ENCODE results near the gene MEGF11. TPM values are rescaled to one million over a fixed set of nuclear protein-coding genes. Genes with fewer than 3 reads are reported as not detected.

The MEGF11 gene
- total RNA-seq, 1 experiment from 2014 or later: not detected

- Histone ChIP-seq H3K4me3 (ENCODE audit: low read length) (no peak overlapping the region), H4K20me1 (ENCODE audit: insufficient read depth, low read depth, low read length) (no peaks in the 10 kb centered on the region), H3K79me2 (ENCODE audit: low read length) (no peaks in the 10 kb centered on the region), H3K9me2 (replicated peaks; ENCODE audit: insufficient read depth, low read length) (no peaks in the 10 kb centered on the region), H3K9ac (ENCODE audit: low read length) (no peak overlapping the region), H3K4me2 (ENCODE audit: low read depth, low read length, poor library complexity, severe bottlenecking) (peak overlapping the region; percentile 74), H3K27ac (ENCODE audit: low read length) (no peak overlapping the region), H3K36me3 (ENCODE audit: insufficient read depth, low read length) (no peaks in the 10 kb centered on the region), H3K9me3 (ENCODE audit: low read length) (no peaks in the 10 kb centered on the region), H3K27me3 (ENCODE audit: low read length) (no peaks in the 10 kb centered on the region), H2AFZ (ENCODE audit: low read length) (no peak overlapping the region), H3K4me1 (ENCODE audit: low read length) (peaks cover 16% of the 10 kb centered on the region)
- no peak for DNase-seq
Measured at GRCh38 chr15:66240240-66240794, 13.2 kb downstream of the MEGF11 start.

DNA sequence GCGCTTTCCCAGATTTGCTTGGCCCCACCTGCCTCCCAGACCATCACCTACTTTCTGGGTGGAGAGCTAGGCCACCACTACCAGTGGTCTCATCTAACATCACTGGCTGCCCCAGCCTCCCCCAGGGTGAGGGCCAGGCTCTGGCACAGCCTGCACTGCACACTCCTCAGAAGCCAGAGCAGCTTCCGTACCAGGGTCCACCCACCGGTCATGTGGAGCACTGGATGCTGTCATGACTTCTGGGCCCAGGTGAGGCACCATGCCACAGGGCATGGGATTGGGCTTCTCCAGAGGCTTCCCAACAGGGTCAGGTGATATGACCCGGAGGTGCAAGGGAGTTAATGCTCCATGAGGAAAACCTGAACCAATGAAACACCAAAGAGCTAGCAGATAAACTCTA lies 14.0 kb downstream of the MEGF11 start:
- no peaks in the 10 kb centered on the region for H3K27me3 ChIP-seq (ENCODE audit: low read length)
- no peak overlapping the region for H2AFZ ChIP-seq (ENCODE audit: low read length)

GRCh38 chr15:66238318-66238717 lies 15.2 kb downstream of the MEGF11 start:
- H4K20me1 ChIP-seq (ENCODE audit: insufficient read depth, low read depth, low read length): no peaks in the 10 kb centered on the region

More for the DNA sequence above, 14.0 kb downstream of the MEGF11 start:
- H3K4me1 ChIP-seq (ENCODE audit: low read length): peaks cover 16% of the 10 kb centered on the region
- H3K27ac ChIP-seq (ENCODE audit: low read length): no peak overlapping the region
- no peaks in the 10 kb centered on the region for H4K20me1 ChIP-seq (ENCODE audit: insufficient read depth, low read depth, low read length)
- DNase-seq: no peak
- H3K9me3 ChIP-seq (ENCODE audit: low read length): no peaks in the 10 kb centered on the region
- H3K4me3 ChIP-seq (ENCODE audit: low read length): no peak overlapping the region
- H3K9ac ChIP-seq (ENCODE audit: low read length): no peak overlapping the region
- no peaks in the 10 kb centered on the region for H3K36me3 ChIP-seq (ENCODE audit: insufficient read depth, low read length)
- H3K4me2 ChIP-seq (ENCODE audit: low read depth, low read length, poor library complexity, severe bottlenecking): no peak overlapping the region
- no peaks in the 10 kb centered on the region for H3K79me2 ChIP-seq (ENCODE audit: low read length)
- no peaks in the 10 kb centered on the region for H3K9me2 ChIP-seq (replicated peaks; ENCODE audit: insufficient read depth, low read length)

GRCh38 chr15:66237513-66238235 lies 15.9 kb downstream of the MEGF11 start:
- no peaks in the 10 kb centered on the region for H3K27me3 ChIP-seq (ENCODE audit: low read length)
- H3K9ac ChIP-seq (ENCODE audit: low read length): no peak overlapping the region
- H3K9me3 ChIP-seq (ENCODE audit: low read length): no peaks in the 10 kb centered on the region
- H3K4me3 ChIP-seq (ENCODE audit: low read length): no peak overlapping the region
- no peaks in the 10 kb centered on the region for H3K36me3 ChIP-seq (ENCODE audit: insufficient read depth, low read length)
- H3K79me2 ChIP-seq (ENCODE audit: low read length): no peaks in the 10 kb centered on the region
- no peak overlapping the region for H3K27ac ChIP-seq (ENCODE audit: low read length)
- DNase-seq: no peak
- no peaks in the 10 kb centered on the region for H3K9me2 ChIP-seq (replicated peaks; ENCODE audit: insufficient read depth, low read length)
- H3K4me2 ChIP-seq (ENCODE audit: low read depth, low read length, poor library complexity, severe bottlenecking): no peak overlapping the region
- H4K20me1 ChIP-seq (ENCODE audit: insufficient read depth, low read depth, low read length): no peaks in the 10 kb centered on the region
- H3K4me1 ChIP-seq (ENCODE audit: low read length): peaks cover 16% of the 10 kb centered on the region
- no peak overlapping the region for H2AFZ ChIP-seq (ENCODE audit: low read length)

More at GRCh38 chr15:66238318-66238717, 15.2 kb downstream of the MEGF11 start:
- Histone ChIP-seq H3K9me2 (replicated peaks; ENCODE audit: insufficient read depth, low read length) (no peaks in the 10 kb centered on the region), H3K4me1 (ENCODE audit: low read length) (peaks cover 16% of the 10 kb centered on the region), H3K27me3 (ENCODE audit: low read length) (no peaks in the 10 kb centered on the region), H3K9ac (ENCODE audit: low read length) (no peak overlapping the region), H3K79me2 (ENCODE audit: low read length) (no peaks in the 10 kb centered on the region), H3K36me3 (ENCODE audit: insufficient read depth, low read length) (no peaks in the 10 kb centered on the region), H3K9me3 (ENCODE audit: low read length) (no peaks in the 10 kb centered on the region), H3K4me3 (ENCODE audit: low read length) (no peak overlapping the region), H3K27ac (ENCODE audit: low read length) (no peak overlapping the region), H2AFZ (ENCODE audit: low read length) (no peak overlapping the region), H3K4me2 (ENCODE audit: low read depth, low read length, poor library complexity, severe bottlenecking) (no peak overlapping the region)
- no peak for DNase-seq

DNA sequence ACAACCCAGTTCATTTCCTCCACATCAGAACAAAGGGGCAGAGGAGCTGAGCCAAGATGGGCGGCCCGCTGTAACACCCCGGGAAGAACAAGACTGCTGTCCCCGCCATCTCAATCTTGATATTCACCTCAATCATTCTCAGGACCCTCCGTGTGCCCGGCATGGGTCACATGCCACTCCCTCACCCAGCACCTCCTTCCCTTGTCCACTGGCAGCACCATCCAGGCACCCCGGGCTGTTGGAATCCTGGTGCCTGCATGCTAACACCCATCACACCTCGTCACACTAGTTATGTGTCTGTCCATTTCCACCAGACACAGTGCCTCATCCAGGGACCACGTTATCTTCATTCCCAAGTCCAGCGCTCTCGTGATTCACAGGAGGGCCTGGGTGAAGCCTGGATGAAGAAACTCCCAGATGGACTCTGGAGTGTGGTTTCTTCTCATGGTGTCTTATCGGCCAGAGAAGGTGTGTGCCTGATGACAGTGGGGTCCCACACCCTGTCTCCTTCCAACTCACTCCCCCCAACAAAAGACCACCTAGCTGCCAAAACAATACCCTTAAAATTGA lies 16.7 kb downstream of the MEGF11 start:
- H3K9me2 ChIP-seq (replicated peaks; ENCODE audit: insufficient read depth, low read length): no peaks in the 10 kb centered on the region
- H4K20me1 ChIP-seq (ENCODE audit: insufficient read depth, low read depth, low read length): no peaks in the 10 kb centered on the region
- no peaks in the 10 kb centered on the region for H3K27me3 ChIP-seq (ENCODE audit: low read length)
- no peak for DNase-seq
- H3K36me3 ChIP-seq (ENCODE audit: insufficient read depth, low read length): no peaks in the 10 kb centered on the region
- H2AFZ ChIP-seq (ENCODE audit: low read length): no peak overlapping the region
- no peak overlapping the region for H3K4me2 ChIP-seq (ENCODE audit: low read depth, low read length, poor library complexity, severe bottlenecking)
- no peak overlapping the region for H3K27ac ChIP-seq (ENCODE audit: low read length)
- peaks cover 16% of the 10 kb centered on the region for H3K4me1 ChIP-seq (ENCODE audit: low read length)
- H3K9me3 ChIP-seq (ENCODE audit: low read length): no peaks in the 10 kb centered on the region
- H3K9ac ChIP-seq (ENCODE audit: low read length): no peak overlapping the region
- H3K4me3 ChIP-seq (ENCODE audit: low read length): no peak overlapping the region
- H3K79me2 ChIP-seq (ENCODE audit: low read length): no peaks in the 10 kb centered on the region

DNA sequence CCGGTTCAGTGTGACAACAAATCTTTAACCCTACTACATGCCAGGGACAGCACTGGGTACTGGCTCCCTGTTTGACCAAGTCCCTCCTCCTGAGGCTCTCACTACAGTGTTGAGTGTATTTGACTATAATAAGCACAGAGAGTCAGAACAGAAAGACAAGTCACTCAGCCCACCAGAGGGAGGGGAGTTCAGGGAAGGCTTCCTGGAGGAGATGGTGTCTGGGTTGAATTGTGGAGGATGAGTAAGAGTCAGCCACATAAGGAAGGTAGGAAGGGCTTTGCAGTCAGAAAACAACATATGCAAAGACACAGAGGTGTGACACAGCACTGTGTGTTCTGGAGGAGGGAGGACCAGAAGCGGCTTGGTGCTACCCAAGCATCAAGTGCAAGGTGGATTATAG lies 17.7 kb downstream of the MEGF11 start:
- no peak overlapping the region for H3K4me3 ChIP-seq (ENCODE audit: low read length)
- no peaks in the 10 kb centered on the region for H3K9me2 ChIP-seq (replicated peaks; ENCODE audit: insufficient read depth, low read length)
- no peak overlapping the region for H3K9ac ChIP-seq (ENCODE audit: low read length)
- no peak overlapping the region for H3K4me2 ChIP-seq (ENCODE audit: low read depth, low read length, poor library complexity, severe bottlenecking)
- no peak overlapping the region for H2AFZ ChIP-seq (ENCODE audit: low read length)
- H3K27me3 ChIP-seq (ENCODE audit: low read length): no peaks in the 10 kb centered on the region
- H3K36me3 ChIP-seq (ENCODE audit: insufficient read depth, low read length): no peaks in the 10 kb centered on the region
- H3K27ac ChIP-seq (ENCODE audit: low read length): no peak overlapping the region
- H3K4me1 ChIP-seq (ENCODE audit: low read length): peaks cover 6% of the 10 kb centered on the region
- no peak for DNase-seq
- H4K20me1 ChIP-seq (ENCODE audit: insufficient read depth, low read depth, low read length): no peaks in the 10 kb centered on the region
- no peaks in the 10 kb centered on the region for H3K9me3 ChIP-seq (ENCODE audit: low read length)
- no peaks in the 10 kb centered on the region for H3K79me2 ChIP-seq (ENCODE audit: low read length)

GRCh38 chr15:66234798-66235197 lies 18.8 kb downstream of the MEGF11 start:
- H4K20me1 ChIP-seq (ENCODE audit: insufficient read depth, low read depth, low read length): no peaks in the 10 kb centered on the region
- H3K27ac ChIP-seq (ENCODE audit: low read length): no peak overlapping the region
- H3K79me2 ChIP-seq (ENCODE audit: low read length): no peaks in the 10 kb centered on the region
- no peaks in the 10 kb centered on the region for H3K36me3 ChIP-seq (ENCODE audit: insufficient read depth, low read length)
- H2AFZ ChIP-seq (ENCODE audit: low read length): no peak overlapping the region
- no peaks in the 10 kb centered on the region for H3K9me3 ChIP-seq (ENCODE audit: low read length)
- no peaks in the 10 kb centered on the region for H3K4me1 ChIP-seq (ENCODE audit: low read length)
- H3K9ac ChIP-seq (ENCODE audit: low read length): no peak overlapping the region
- no peaks in the 10 kb centered on the region for H3K27me3 ChIP-seq (ENCODE audit: low read length)
- DNase-seq: no peak
- no peak overlapping the region for H3K4me3 ChIP-seq (ENCODE audit: low read length)
- no peak overlapping the region for H3K4me2 ChIP-seq (ENCODE audit: low read depth, low read length, poor library complexity, severe bottlenecking)
- no peaks in the 10 kb centered on the region for H3K9me2 ChIP-seq (replicated peaks; ENCODE audit: insufficient read depth, low read length)

GRCh38 chr15:66233487-66234415 lies 19.8 kb downstream of the MEGF11 start:
- Histone ChIP-seq H3K79me2 (ENCODE audit: low read length) (no peaks in the 10 kb centered on the region), H3K4me3 (ENCODE audit: low read length) (no peak overlapping the region), H3K9me3 (ENCODE audit: low read length) (no peaks in the 10 kb centered on the region), H3K27me3 (ENCODE audit: low read length) (no peaks in the 10 kb centered on the region), H4K20me1 (ENCODE audit: insufficient read depth, low read depth, low read length) (no peaks in the 10 kb centered on the region), H3K36me3 (ENCODE audit: insufficient read depth, low read length) (no peaks in the 10 kb centered on the region), H3K27ac (ENCODE audit: low read length) (no peak overlapping the region), H2AFZ (ENCODE audit: low read length) (no peak overlapping the region), H3K4me2 (ENCODE audit: low read depth, low read length, poor library complexity, severe bottlenecking) (no peak overlapping the region), H3K9me2 (replicated peaks; ENCODE audit: insufficient read depth, low read length) (no peaks in the 10 kb centered on the region), H3K4me1 (ENCODE audit: low read length) (no peaks in the 10 kb centered on the region), H3K9ac (ENCODE audit: low read length) (no peak overlapping the region)
- peak; percentile 72 for DNase-seq

All from Karpas-422 (cell line).